Measurements from ENCODE around the gene SLC25A2.

Gene SLC25A2

GRCh38 chr5:141313711-141314110, 9.9 kb upstream of the SLC25A2 start:
- no peak for DNase-seq (ENCODE audit: low read depth)

GRCh38 chr5:141306630-141307029, 2.8 kb upstream of the SLC25A2 start:
- DNase-seq (ENCODE audit: low read depth): no peak

GRCh38 chr5:141298376-141298775, 5.5 kb downstream of the SLC25A2 start:
- no peak for DNase-seq (ENCODE audit: low read depth)

- DNase-seq (ENCODE audit: low read depth): no peak
Measured at GRCh38 chr5:141272906-141273305, 30.9 kb downstream of the SLC25A2 start.

- DNase-seq (ENCODE audit: low read depth): no peak
Measured at GRCh38 chr5:141269195-141269594, 34.7 kb downstream of the SLC25A2 start.

GRCh38 chr5:141261238-141261546, 42.7 kb downstream of the SLC25A2 start:
- DNase-seq (ENCODE audit: low read depth): no peak

GRCh38 chr5:141260458-141261237, 43.2 kb downstream of the SLC25A2 start:
- no peak for DNase-seq (ENCODE audit: low read depth)

- no peak for DNase-seq (ENCODE audit: low read depth)
Measured at GRCh38 chr5:141258948-141259347, 44.9 kb downstream of the SLC25A2 start.

- no peak for DNase-seq (ENCODE audit: low read depth)
Measured at GRCh38 chr5:141258464-141258863, 45.4 kb downstream of the SLC25A2 start.

Data from activated gamma-delta T cell treated with anti-CD3 and anti-CD28 coated beads, Interleukin-2, amount 50 U/mL, for 16 hours (primary cell).